HepG2 (cell line): Measurements from ENCODE around the gene TMEM98. TPM values are rescaled to one million over a fixed set of nuclear protein-coding genes. Genes with fewer than 3 reads are reported as not detected.

Experiments used
- ATAC-seq: fragments of 200-7000 bp; cut with Tn5 transposase; 3 replicates; pipeline ENCODE4 v1.9.1; 2020; ENCODE audit warnings: mild to moderate bottlenecking, moderate library complexity
- BruUV-seq: library from RNA; stranded (reverse); fragments of 400-500 nt; replicated peaks from 2 replicates; lab custom pipeline; 2021; lab: Mats Ljungman, UMichigan
- CTCF ChIA-PET: fragments of 300-600 bp; formaldehyde crosslinking; extraction: SDS; loops from one replicate; lab custom pipeline; 2021; ENCODE audit warnings: low total read pairs, inconsistent platforms, low intra/inter-chr PET ratio; lab: Yijun Ruan, JAX
- POLR2A ChIA-PET: fragments of 350-600 bp; sonication (Branson Sonifier 250); formaldehyde crosslinking; loops from one replicate; lab custom pipeline; 2020; ENCODE audit warnings: antibody characterized with exemption, inconsistent platforms; lab: Yijun Ruan, JAX
- DNase-seq: peaks from one replicate; pipeline ENCODE4 v3.0.0-alpha.2; 2015; ENCODE audit warnings: low spot score
- FAIRE-seq: peaks from 3 replicates; lab custom pipeline; 2011; peaks lifted over from hg19 to GRCh38; lab: Jason Lieb, UNC
- H2AFZ ChIP-seq: one replicate; pipeline ENCODE4 v1.6.1; 2011; ENCODE audit warnings: low read length, inconsistent platforms
- H3K27ac ChIP-seq: fragments of 300-600 bp; 3 replicates; pipeline ENCODE4 v1.8.0; 2011; ENCODE audit warnings: mixed run types, mild to moderate bottlenecking, mixed read lengths, low read length, inconsistent platforms; ENCODE audit not compliant: insufficient read depth; ENCODE audit errors: extremely low read length
- H3K27me3 ChIP-seq, 2 experiments: fragments of 200-600 bp in 1 of 2; 2 replicates in 1 of 2; 3 replicates in 1 of 2; pipeline versions ENCODE4 v1.6.0 to v1.8.0; 2011; ENCODE audit warnings: low read length in 2 of 2, mild to moderate bottlenecking in 2 of 2, moderate library complexity in 2 of 2, inconsistent platforms in 1 of 2; ENCODE audit not compliant: insufficient read depth in 2 of 2, control insufficient read depth in 1 of 2
- H3K36me3 ChIP-seq, 2 experiments: fragments of 200-600 bp in 1 of 2; replicated peaks in 1 of 2; 2 replicates in 1 of 2; 3 replicates in 1 of 2; pipeline versions ENCODE4 v1.5.1 to v1.8.0; 2011; ENCODE audit warnings: low read length in 2 of 2, inconsistent platforms in 1 of 2; ENCODE audit not compliant: insufficient read depth in 2 of 2, control insufficient read depth in 1 of 2
- H3K4me1 ChIP-seq: 2 replicates; pipeline ENCODE4 v1.5.1; 2012; ENCODE audit warnings: low read length, inconsistent platforms; ENCODE audit not compliant: insufficient read depth
- H3K4me2 ChIP-seq: 2 replicates; pipeline ENCODE4 v1.6.0; 2011; ENCODE audit warnings: low read depth, low read length, inconsistent platforms
- H3K4me3 ChIP-seq, 3 experiments: fragments of 200-600 bp in 1 of 3; sonication (generic), shearing (Covaris generic) in 1 of 3; replicated peaks in 1 of 3; 2 replicates each; pipeline ENCODE4 v1.5.1; 2011 to 2016; ENCODE audit warnings: low read length in 3 of 3, inconsistent platforms in 2 of 3, low read depth in 2 of 3, mild to moderate bottlenecking in 2 of 3, control low read depth in 1 of 3, mixed read lengths in 1 of 3; ENCODE audit not compliant: insufficient read depth in 1 of 3
- H3K79me2 ChIP-seq: one replicate; pipeline ENCODE4 v1.6.1; 2011; ENCODE audit warnings: low read length, inconsistent platforms; ENCODE audit not compliant: insufficient read depth
- H3K9ac ChIP-seq: 2 replicates; pipeline ENCODE4 v1.6.0; 2011; ENCODE audit warnings: mild to moderate bottlenecking, low read depth, low read length, inconsistent platforms; ENCODE audit not compliant: insufficient read depth
- H3K9me3 ChIP-seq: 2 replicates; pipeline ENCODE4 v1.5.1; 2012; ENCODE audit warnings: mild to moderate bottlenecking, low read length
- H4K20me1 ChIP-seq: 2 replicates; pipeline ENCODE4 v1.6.0; 2011; ENCODE audit warnings: inconsistent platforms, mild to moderate bottlenecking, low read length, moderate library complexity; ENCODE audit not compliant: insufficient read depth
- PAF1 ChIP-seq: IDR thresholded peaks from 2 replicates; pipeline ENCODE4 v1.6.1; 2016; ENCODE audit warnings: missing genetic modification reagents, missing compliant biosample characterization
- POLR2AphosphoS5 ChIP-seq: IDR thresholded peaks from 2 replicates; pipeline ENCODE4 v1.6.1; 2012; ENCODE audit warnings: low read depth, low read length
- STAG1 ChIP-seq: sonication (generic); formaldehyde crosslinking; IDR thresholded peaks from 2 replicates; pipeline ENCODE4 v1.4.0; 2020; ENCODE audit warnings: missing genetic modification reagents
- ZNF543 ChIP-seq: sonication (generic); formaldehyde crosslinking; IDR thresholded peaks from 2 replicates; pipeline ENCODE4 v1.4.0; 2020; ENCODE audit warnings: mild to moderate bottlenecking, missing genetic modification reagents
- ZNF792 ChIP-seq: IDR thresholded peaks from 2 replicates; pipeline ENCODE4 v1.6.1; 2016
- ZSCAN25 ChIP-seq: sonication (generic); formaldehyde crosslinking; IDR thresholded peaks from 2 replicates; pipeline ENCODE4 v1.8.0; 2022; ENCODE audit warnings: mild to moderate bottlenecking, missing genetic modification reagents
- WGBS: methylation state at CpG from one replicate; pipeline ENCODE4 v1.1.6; 2017; ENCODE audit warnings: low lambda C conversion rate; 5-methylcytosine and 5-hydroxymethylcytosine counted together
- in situ Hi-C: cut with HindIII; loops from 2 replicates; pipeline ENCODE4 v1.10.0; 2017; ENCODE audit warnings: low pct_unique_long_range_greater_than_20kb; ENCODE audit not compliant: extremely low pct_ligation_motif_present
- intact Hi-C: fragments of 100-400 bp; cut with micrococcal nuclease; formaldehyde crosslinking; loops from one replicate; pipeline ENCODE4 v1.10.0; 2022; ENCODE audit not compliant: unreplicated experiment
- polyA plus RNA-seq, 8 experiments: library from polyadenylated mRNA; depleted of rRNA in 3 of 8; stranded (reverse) in 7 of 8; unstranded in 1 of 8; fragments of >200 nt; fragmentation: Illumina TruSeq in 4 of 8; extraction: Trizol in 4 of 8; gene quantifications; 2 replicates each; pipeline versions ENCODE4 v1.2.1 to v1.2.3, GENCODE V29; 2011 to 2016; ENCODE audit warnings: low read depth in 4 of 8, missing spikeins in 1 of 8, mixed read lengths in 1 of 8; ENCODE audit not compliant: insufficient read depth in 1 of 8
- total RNA-seq, 5 experiments: library from RNA; depleted of rRNA; stranded (reverse); fragments of >200 nt; fragmentation: Illumina TruSeq; extraction: Trizol; gene quantifications; 2 replicates each; pipeline ENCODE4 v1.2.3, GENCODE V29; 2016; ENCODE audit warnings: low read depth in 1 of 5
- TF ChIP-seq, protein P1 (sequence below): sonication (generic); formaldehyde crosslinking; IDR thresholded peaks from 2 replicates; pipeline ENCODE4 v1.5.0; 2020; ENCODE audit warnings: mild to moderate bottlenecking, missing genetic modification reagents
- TF ChIP-seq, protein P2 (sequence below): sonication (generic); formaldehyde crosslinking; IDR thresholded peaks from 2 replicates; pipeline ENCODE4 v1.9.0; 2021; ENCODE audit warnings: missing genetic modification reagents, borderline replicate concordance

Gene TMEM98
- total and polyA plus RNA-seq, 2 of the 13 experiments (the other 11 are each of a cell fraction or from before 2014, with no cell fraction given) = 103 to 175 TPM

DNA sequence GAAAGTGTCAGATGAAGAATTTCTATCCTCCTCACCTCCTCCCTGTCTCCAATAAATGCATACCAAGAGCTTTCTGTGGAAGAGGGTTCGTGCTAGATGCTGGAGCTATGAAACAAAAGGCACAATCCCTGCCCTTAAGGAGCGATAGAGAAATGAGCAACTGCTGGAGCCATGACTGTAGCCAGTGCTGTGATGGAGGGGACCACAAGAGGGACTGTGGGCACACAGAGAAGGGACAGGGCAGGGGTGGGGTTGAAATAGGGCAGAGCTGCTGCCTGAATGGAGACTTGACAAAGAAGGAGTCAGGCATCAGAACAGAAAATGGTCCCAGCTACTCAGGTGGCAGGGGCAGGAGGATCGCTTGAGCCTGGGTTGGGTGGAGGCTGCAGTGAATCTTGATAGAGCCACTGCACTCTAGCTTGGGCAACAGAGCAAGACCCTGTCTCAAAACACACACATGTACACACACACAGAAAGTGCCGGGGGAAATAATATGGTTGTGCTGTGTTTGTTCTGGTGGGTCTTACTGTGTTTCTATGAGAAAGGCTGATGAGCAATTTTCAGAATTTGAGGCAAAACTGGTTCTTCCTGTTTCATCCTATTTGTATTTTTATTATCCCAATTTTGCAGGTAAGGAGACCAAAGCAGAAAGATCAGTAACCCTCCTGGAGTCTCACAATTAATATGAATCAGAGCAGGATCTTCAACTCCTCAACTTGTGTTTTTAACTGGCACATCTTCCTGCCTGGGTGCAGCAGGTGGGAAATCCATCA lies 16.5 kb downstream of the TMEM98 start:
- Histone ChIP-seq H2AFZ (no peak overlapping the region), H3K4me3 (no peak overlapping the region), H3K79me2 (no peaks in the 10 kb centered on the region), H4K20me1 (no peaks in the 10 kb centered on the region), H3K27me3 (no peaks in the 10 kb centered on the region), H3K9me3 (no peaks in the 10 kb centered on the region), H3K4me1 (peaks cover 22% of the 10 kb centered on the region), H3K4me2 (peak overlapping the region; percentile 20; the same call in 1 of the 2 replicates), H3K36me3 (peaks cover 5 to 21% of the 10 kb centered on the region in 2 experiments; a peak in 4 of 5 replicates), H3K27ac (no peak overlapping the region), H3K9ac (no peak overlapping the region)
- FAIRE-seq = no peak
- POLR2A ChIA-PET = interaction anchor here (0.9 kb wide), 1 partner anchor 67 kb away, joined by 3 read pairs; the partner anchor contains the start of gene MYO1D
- BruUV-seq = no TSS peak
- TF ChIP-seq STAG1 (CRISPR knock-in tag) = 0 out of 2 replicates have a peak, but pooled peaks have one; percentile 13
- TF ChIP-seq ZSCAN25 (CRISPR knock-in tag) = peak; percentile 79
- TF ChIP-seq ZNF792 (CRISPR knock-in tag) = no peak
- 0 out of 2 replicates have a peak, but pooled peaks have one; percentile 30 for TF ChIP-seq POLR2AphosphoS5
- TF ChIP-seq PAF1 = peak; percentile 82
- TF ChIP-seq, protein P1, sequence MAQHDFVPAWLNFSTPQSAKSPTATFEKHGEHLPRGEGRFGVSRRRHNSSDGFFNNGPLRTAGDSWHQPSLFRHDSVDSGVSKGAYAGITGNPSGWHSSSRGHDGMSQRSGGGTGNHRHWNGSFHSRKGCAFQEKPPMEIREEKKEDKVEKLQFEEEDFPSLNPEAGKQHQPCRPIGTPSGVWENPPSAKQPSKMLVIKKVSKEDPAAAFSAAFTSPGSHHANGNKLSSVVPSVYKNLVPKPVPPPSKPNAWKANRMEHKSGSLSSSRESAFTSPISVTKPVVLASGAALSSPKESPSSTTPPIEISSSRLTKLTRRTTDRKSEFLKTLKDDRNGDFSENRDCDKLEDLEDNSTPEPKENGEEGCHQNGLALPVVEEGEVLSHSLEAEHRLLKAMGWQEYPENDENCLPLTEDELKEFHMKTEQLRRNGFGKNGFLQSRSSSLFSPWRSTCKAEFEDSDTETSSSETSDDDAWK (CRISPR knock-in tag) = no peak
- TF ChIP-seq, protein P2, sequence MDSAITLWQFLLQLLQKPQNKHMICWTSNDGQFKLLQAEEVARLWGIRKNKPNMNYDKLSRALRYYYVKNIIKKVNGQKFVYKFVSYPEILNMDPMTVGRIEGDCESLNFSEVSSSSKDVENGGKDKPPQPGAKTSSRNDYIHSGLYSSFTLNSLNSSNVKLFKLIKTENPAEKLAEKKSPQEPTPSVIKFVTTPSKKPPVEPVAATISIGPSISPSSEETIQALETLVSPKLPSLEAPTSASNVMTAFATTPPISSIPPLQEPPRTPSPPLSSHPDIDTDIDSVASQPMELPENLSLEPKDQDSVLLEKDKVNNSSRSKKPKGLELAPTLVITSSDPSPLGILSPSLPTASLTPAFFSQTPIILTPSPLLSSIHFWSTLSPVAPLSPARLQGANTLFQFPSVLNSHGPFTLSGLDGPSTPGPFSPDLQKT (CRISPR knock-in tag) = no peak
- peak; percentile 92 for TF ChIP-seq ZNF543 (CRISPR knock-in tag)
- peak; percentile 76 for ATAC-seq
- intact Hi-C loops = no loop called here
- in situ Hi-C loops = no loop called here
- 77% methylated on average over 4 of the region's 4 CpGs for WGBS
- CTCF ChIA-PET = no interaction called here
- no peak for DNase-seq
